GM12873 (cell line): ENCODE results near the gene RAB3IL1.
A peak's percentile ranks its signal among the peaks of the same experiment; 100 is the strongest.

Source experiments
- CTCF ChIP-seq: IDR thresholded peaks from 2 replicates; pipeline ENCODE4 v1.5.1; 2012; ENCODE audit warnings: low read depth, mild to moderate bottlenecking, moderate library complexity, low read length, control low read depth; ENCODE audit not compliant: insufficient read depth; ENCODE audit errors: missing control alignments

Gene RAB3IL1

GRCh38 chr11:61949169-61950034, 32.0 kb upstream of the RAB3IL1 start:
- TF ChIP-seq CTCF: no peak

GRCh38 chr11:61948505-61948904, 31.1 kb upstream of the RAB3IL1 start:
- peak; percentile 2 for TF ChIP-seq CTCF

GRCh38 chr11:61947486-61948210, 30.3 kb upstream of the RAB3IL1 start:
- TF ChIP-seq CTCF: peak; percentile 99

GRCh38 chr11:61946894-61947293, 29.5 kb upstream of the RAB3IL1 start:
- TF ChIP-seq CTCF: no peak

- TF ChIP-seq CTCF: no peak
Observed at GRCh38 chr11:61945191-61945590, 27.8 kb upstream of the RAB3IL1 start.

GRCh38 chr11:61940466-61940865, 23.1 kb upstream of the RAB3IL1 start:
- no peak for TF ChIP-seq CTCF

- TF ChIP-seq CTCF: no peak
Observed at GRCh38 chr11:61935861-61936260, 18.5 kb upstream of the RAB3IL1 start.
